H54 (cell line): Measurements from ENCODE around the gene EML1.

Source experiments
- DNase-seq: peaks from one replicate; pipeline ENCODE4 v3.0.0; 2011; ENCODE audit warnings: low spot score, mixed read lengths; ENCODE audit not compliant: insufficient read length
- FAIRE-seq: peaks from 3 replicates; lab custom pipeline; 2011; peaks lifted over from hg19 to GRCh38; lab: Jason Lieb, UNC
- POLR2A ChIP-seq: IDR thresholded peaks from 2 replicates; pipeline ENCODE4 v1.6.1; 2011; ENCODE audit warnings: low read depth, mild to moderate bottlenecking, low read length

Gene EML1

DNA sequence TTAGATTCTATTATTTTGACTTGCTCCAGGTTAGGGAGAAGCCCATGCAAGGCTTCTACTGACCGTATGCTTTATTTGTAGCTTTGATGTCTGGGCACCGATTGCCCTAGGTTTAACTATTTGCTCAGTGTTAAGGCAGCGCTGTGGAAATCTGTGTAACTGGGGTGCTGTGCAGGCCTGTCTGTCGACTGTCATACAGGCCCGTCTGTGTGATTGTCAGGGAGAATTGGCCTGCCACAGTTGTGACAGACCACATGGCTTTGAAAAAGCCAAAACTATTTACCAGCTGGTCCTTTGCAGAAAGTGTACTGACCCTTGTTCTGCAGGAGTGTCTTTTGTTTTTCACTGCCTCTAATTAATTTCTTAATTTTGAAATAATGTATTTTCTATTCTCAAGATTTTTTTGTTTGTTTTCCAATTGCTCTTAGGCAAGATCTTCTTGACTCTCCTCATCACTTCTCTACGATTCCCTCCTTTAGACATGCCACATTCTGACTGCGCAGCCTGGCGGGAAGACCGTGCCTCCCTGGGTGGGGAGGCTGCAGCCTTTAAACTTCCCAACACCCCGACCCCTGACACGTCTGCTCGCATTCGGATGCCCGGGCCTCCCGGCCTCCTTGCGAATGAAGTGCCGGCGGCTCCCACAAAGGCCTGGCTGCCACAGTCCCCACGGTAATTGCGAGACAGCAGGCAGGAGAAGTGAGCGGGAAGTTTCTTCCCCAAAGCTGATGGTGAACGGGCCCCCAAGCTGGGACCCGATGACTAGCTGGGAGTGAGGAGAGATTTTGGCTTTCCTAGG is 173.0 kb downstream of the EML1 start:
- no peak for TF ChIP-seq POLR2A
- no peak for DNase-seq
- no peak for FAIRE-seq

DNA sequence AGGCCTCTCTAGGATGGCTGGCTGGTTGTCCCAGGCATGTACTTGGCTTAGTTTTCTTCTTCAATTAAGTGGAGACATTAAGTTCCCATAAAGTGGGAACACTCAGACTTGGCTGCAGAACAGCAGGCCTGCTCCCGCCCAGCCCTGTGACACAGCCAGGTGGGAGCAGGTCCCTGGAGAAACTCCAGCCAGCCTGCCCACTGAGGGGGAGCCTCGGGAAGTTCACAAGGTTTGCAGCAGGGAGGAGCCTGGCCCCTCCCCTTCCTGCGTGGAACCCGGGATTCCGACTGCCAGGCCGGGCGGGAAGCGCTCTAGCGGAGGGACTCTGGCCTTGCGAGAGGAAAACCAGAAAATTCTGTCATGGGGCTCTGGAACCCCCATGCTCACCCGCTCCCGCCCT is 173.7 kb downstream of the EML1 start:
- DNase-seq (no peak), FAIRE-seq (no peak)
- TF ChIP-seq POLR2A = no peak

DNA sequence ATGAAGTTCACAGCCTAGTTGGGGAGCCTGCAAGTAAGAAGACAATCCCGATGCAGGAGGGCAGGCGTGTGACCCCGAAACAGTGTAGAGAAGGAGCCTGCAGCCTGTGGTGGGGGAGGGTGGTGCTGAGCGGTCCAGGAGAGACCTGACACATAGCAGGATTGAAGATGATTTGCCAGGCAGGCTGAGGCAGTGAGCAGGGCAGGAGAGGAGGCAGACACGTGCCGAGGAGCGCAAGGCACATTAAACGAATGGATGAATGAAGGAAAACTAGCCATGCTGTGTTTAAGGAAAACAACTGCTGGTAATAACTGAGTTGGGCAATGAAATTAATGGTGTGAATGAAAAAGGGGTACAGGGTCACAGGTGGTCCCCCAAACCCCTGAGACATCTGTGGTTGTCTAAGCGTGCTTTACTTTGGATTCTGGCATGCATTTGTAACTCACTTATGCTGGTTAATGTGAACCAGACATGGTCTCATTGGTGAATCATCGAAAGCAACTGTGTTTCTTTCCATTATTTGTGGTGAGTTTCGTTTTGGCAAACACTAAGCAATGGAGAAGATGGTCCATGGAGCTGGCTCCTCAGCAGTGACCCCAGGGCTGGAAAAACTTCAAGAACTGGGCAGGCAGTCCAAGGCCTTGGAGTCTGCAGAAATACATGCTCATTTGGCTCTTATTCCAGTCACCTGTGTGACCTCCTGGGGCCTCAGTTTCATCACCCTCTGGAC is 175.1 kb downstream of the EML1 start:
- FAIRE-seq (peak; percentile 76), DNase-seq (peak; percentile 65)
- TF ChIP-seq POLR2A = no peak

GRCh38 chr14:99968941-99969340 is 175.7 kb downstream of the EML1 start:
- DNase-seq (no peak), FAIRE-seq (no peak)
- TF ChIP-seq POLR2A = no peak

DNA sequence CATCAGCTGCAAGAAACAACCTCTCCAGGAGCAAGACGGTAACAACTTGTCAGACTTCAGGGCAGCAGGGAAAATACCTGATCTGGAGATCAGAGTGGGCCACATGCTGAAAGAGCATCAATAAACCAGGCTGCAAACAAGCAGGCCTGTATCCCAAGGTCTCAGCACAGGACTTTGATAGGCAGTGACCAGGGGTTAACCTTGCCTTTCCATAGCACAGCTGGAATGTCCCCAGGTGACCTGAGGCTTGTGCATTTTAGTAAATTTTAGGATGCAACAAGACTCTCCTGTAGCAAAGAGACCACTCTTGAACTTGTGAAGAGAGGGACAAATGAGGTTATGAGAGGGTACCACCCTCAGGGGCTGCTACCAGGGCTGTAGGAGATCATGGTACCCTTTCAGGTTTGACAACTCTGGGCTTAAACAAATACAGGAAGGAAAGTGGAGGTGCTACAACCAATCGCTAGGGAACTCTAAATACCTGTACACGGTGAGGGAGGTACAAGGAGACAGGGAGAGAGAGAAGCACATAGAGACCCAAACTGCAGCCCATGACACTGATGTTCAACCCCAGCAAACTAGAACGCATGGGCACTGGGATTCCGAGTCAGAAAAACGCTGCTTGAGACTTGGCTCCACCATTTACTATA is 176.6 kb downstream of the EML1 start:
- FAIRE-seq = no peak
- no peak for TF ChIP-seq POLR2A
- no peak for DNase-seq

DNA sequence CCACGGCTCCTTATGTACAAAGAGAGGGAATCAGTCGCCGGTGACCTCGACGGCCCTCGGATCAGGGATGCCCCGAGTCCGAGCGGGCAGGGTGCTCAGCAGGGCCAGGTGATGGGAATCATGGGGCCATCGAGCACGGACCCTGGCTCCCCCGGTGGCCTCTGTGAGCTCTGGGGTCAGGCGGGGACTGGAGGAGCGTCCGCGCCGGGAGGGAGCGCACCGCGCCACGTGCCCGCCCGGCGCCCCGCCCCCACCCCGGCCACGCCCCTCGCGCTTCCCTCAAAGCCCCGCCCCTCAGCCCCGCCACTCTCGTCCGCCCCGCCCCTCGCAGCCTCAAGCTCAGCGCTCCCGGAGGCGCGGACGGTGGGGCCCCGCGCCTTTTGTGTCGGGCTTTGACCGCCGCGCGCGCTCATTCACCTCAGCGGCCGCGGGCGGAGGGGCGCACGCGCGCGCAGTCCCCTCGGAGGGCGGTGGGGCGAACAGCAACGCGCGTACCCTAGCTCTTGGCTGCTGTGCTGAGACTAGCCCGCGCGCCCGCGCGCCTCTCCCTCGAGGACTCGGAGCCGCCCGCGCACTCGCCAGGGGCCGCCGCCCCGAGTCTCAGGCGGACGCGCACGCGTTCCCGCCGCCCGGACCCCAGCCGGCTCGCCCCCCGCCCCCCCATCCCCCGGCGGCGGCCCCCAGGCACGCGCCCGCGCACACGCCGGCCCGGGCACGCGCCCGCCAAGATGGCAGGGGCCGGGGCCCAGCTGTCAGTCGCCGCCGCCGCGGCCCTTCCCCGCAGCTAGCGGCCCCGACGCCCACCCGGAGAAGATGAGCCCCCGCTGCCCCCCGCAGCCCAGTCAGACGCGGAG is 178.1 kb downstream of the EML1 start:
- FAIRE-seq (no peak), DNase-seq (peak; percentile 82)
- TF ChIP-seq POLR2A = no peak

- no peak for DNase-seq
- no peak for FAIRE-seq
- no peak for TF ChIP-seq POLR2A
Observed at GRCh38 chr14:99971941-99972747, 178.9 kb downstream of the EML1 start.

DNA sequence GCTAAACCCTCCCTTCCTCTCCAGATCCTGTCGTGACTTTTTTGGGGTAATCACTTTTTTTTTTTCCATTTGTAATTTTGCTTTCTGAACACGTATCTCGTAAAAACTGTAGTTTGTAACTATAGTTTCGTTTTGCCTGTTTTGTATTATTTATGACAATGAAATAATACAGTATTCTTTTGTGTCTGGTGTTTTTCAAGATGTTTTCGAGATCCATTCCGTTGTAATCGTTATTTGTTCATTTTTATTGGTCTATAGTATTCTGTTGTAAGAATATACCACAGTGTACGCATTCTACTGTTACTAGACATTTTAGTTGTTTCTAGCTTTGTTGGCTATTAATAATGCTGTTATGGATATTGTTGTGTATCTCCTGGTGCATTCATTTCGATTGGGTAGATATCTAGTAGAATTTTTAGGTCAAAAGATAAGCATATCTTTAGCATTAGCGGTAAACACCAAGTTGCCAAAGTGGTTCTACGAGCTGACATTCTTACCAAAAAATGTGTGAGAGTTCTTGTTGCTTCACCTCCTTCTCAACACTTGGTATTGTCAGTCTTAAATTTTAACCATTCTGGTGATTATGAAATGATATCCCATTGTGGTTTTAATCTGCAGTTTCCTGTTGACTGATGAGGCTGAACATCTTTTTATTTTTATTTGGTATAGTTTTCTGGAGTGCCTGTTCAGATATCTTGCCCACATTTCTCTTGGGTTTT is 179.7 kb downstream of the EML1 start:
- DNase-seq (no peak), FAIRE-seq (peak; percentile 43)
- no peak for TF ChIP-seq POLR2A

DNA sequence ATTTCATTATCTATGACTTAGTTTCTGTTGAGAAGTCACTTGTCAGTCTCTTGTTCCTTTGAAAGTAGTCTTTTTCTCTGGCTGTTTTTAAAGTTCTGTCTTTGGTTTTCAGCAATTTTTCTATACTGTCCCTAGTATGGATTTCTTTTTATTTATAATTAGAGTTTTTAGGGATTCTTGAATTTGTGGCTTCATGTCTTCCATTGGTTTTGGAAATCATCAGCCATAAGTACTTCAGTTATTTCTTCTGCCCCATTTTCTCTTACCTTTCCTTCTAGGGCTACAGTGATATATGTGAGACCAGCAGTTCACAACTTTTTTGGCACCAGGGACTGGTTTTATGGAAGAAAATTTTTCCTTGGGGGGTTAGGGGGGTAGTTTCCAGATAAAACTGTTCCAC is 182.0 kb downstream of the EML1 start:
- no peak for DNase-seq
- FAIRE-seq = no peak
- no peak for TF ChIP-seq POLR2A

DNA sequence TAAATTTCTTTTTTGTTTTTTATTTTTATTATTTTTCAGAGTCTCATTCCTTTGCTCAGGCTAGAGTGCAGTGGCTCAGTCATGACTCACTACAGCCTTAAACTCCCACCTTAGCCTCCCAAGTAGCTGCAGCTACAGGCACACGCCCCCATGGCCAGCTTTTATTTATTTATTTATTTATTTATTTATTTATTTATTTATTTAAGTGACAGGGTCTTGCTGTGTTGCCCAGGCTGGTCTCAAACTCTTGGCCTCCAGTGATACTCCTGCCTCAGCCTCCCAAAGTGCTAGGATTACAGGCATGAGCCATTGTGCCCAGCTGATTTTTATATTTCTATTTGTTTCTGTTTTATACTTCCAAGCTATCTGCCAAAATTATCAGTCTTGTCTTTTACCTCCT is 182.8 kb downstream of the EML1 start:
- no peak for TF ChIP-seq POLR2A
- FAIRE-seq (no peak), DNase-seq (no peak)

GRCh38 chr14:99976681-99977080 is 183.5 kb downstream of the EML1 start:
- no peak for TF ChIP-seq POLR2A
- no peak for DNase-seq
- no peak for FAIRE-seq

DNA sequence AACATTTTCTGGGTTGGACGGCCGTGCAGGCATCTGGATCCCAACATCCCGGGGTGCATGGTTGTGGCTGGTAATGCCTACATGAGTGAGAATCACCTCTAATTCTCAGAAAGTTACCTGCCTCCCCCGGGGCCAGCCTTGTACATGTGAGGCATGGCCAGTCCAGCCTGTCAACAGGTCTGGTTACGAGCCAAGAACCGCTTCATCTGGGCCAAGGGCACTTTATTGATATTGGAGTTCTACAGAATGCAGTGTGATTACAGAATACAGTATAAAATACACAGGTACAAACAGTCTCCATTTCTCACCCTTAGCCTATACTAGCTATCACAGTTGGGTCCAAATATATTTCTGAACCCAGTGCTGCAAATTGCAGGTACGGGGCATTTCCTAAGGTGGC is 187.1 kb downstream of the EML1 start:
- TF ChIP-seq POLR2A = no peak
- no peak for FAIRE-seq
- no peak for DNase-seq
